ENCODE results near the gene LRIG3. TPM values are rescaled to one million over a fixed set of nuclear protein-coding genes. Genes with fewer than 3 reads are reported as not detected.

The LRIG3 gene
- total and polyA plus RNA-seq, 2 of the 8 experiments (the other 6 are each of a cell fraction or from before 2014, with no cell fraction given) = 6.5 to 9.1 TPM

DNA sequence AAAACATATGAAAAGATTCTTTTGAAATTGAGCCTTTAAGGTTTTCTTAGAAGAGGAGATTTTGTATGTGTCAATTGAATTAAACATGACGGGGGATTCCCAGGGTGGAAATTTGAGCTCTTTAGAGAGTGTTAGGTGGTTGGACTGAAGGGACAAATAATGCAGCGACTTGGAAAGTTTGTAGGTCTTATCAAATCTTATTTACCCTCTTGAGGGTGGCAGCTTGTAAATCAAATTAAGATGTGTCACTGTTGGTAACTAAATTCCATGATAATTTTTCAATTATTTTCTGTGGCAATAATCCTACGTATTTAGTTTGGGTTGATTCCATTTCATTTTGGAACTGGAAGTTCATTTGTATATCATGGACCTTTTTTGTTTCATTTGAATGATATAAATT, 33.7 kb upstream of the LRIG3 start (continued):
- TF ChIP-seq, protein P1, sequence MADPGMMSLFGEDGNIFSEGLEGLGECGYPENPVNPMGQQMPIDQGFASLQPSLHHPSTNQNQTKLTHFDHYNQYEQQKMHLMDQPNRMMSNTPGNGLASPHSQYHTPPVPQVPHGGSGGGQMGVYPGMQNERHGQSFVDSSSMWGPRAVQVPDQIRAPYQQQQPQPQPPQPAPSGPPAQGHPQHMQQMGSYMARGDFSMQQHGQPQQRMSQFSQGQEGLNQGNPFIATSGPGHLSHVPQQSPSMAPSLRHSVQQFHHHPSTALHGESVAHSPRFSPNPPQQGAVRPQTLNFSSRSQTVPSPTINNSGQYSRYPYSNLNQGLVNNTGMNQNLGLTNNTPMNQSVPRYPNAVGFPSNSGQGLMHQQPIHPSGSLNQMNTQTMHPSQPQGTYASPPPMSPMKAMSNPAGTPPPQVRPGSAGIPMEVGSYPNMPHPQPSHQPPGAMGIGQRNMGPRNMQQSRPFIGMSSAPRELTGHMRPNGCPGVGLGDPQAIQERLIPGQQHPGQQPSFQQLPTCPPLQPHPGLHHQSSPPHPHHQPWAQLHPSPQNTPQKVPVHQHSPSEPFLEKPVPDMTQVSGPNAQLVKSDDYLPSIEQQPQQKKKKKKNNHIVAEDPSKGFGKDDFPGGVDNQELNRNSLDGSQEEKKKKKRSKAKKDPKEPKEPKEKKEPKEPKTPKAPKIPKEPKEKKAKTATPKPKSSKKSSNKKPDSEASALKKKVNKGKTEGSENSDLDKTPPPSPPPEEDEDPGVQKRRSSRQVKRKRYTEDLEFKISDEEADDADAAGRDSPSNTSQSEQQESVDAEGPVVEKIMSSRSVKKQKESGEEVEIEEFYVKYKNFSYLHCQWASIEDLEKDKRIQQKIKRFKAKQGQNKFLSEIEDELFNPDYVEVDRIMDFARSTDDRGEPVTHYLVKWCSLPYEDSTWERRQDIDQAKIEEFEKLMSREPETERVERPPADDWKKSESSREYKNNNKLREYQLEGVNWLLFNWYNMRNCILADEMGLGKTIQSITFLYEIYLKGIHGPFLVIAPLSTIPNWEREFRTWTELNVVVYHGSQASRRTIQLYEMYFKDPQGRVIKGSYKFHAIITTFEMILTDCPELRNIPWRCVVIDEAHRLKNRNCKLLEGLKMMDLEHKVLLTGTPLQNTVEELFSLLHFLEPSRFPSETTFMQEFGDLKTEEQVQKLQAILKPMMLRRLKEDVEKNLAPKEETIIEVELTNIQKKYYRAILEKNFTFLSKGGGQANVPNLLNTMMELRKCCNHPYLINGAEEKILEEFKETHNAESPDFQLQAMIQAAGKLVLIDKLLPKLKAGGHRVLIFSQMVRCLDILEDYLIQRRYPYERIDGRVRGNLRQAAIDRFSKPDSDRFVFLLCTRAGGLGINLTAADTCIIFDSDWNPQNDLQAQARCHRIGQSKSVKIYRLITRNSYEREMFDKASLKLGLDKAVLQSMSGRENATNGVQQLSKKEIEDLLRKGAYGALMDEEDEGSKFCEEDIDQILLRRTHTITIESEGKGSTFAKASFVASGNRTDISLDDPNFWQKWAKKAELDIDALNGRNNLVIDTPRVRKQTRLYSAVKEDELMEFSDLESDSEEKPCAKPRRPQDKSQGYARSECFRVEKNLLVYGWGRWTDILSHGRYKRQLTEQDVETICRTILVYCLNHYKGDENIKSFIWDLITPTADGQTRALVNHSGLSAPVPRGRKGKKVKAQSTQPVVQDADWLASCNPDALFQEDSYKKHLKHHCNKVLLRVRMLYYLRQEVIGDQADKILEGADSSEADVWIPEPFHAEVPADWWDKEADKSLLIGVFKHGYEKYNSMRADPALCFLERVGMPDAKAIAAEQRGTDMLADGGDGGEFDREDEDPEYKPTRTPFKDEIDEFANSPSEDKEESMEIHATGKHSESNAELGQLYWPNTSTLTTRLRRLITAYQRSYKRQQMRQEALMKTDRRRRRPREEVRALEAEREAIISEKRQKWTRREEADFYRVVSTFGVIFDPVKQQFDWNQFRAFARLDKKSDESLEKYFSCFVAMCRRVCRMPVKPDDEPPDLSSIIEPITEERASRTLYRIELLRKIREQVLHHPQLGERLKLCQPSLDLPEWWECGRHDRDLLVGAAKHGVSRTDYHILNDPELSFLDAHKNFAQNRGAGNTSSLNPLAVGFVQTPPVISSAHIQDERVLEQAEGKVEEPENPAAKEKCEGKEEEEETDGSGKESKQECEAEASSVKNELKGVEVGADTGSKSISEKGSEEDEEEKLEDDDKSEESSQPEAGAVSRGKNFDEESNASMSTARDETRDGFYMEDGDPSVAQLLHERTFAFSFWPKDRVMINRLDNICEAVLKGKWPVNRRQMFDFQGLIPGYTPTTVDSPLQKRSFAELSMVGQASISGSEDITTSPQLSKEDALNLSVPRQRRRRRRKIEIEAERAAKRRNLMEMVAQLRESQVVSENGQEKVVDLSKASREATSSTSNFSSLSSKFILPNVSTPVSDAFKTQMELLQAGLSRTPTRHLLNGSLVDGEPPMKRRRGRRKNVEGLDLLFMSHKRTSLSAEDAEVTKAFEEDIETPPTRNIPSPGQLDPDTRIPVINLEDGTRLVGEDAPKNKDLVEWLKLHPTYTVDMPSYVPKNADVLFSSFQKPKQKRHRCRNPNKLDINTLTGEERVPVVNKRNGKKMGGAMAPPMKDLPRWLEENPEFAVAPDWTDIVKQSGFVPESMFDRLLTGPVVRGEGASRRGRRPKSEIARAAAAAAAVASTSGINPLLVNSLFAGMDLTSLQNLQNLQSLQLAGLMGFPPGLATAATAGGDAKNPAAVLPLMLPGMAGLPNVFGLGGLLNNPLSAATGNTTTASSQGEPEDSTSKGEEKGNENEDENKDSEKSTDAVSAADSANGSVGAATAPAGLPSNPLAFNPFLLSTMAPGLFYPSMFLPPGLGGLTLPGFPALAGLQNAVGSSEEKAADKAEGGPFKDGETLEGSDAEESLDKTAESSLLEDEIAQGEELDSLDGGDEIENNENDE (IDR thresholded peaks at IDR 0.05; ENCODE audit: insufficient replicate concordance, low read length) = no peak
- TF ChIP-seq JUN (IDR thresholded peaks at IDR 0.05; ENCODE audit: low read depth, low read length) (no peak), SRF (IDR thresholded peaks at IDR 0.05; ENCODE audit: low read depth, low read length) (no peak), CBX8 (IDR thresholded peaks at IDR 0.05; ENCODE audit: borderline replicate concordance, low read depth, low read length) (no peak), HDAC2 (IDR thresholded peaks at IDR 0.05; ENCODE audit: borderline replicate concordance in 1 of 2, low read depth in 2 of 2, low read length in 2 of 2) (no peak), RBBP5 (IDR thresholded peaks at IDR 0.05; ENCODE audit: borderline replicate concordance, low read depth, low read length) (no peak)
- TF ChIP-seq, protein P2, sequence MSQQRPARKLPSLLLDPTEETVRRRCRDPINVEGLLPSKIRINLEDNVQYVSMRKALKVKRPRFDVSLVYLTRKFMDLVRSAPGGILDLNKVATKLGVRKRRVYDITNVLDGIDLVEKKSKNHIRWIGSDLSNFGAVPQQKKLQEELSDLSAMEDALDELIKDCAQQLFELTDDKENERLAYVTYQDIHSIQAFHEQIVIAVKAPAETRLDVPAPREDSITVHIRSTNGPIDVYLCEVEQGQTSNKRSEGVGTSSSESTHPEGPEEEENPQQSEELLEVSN (IDR thresholded peaks at IDR 0.05) = no peak
- TF ChIP-seq, protein P3, sequence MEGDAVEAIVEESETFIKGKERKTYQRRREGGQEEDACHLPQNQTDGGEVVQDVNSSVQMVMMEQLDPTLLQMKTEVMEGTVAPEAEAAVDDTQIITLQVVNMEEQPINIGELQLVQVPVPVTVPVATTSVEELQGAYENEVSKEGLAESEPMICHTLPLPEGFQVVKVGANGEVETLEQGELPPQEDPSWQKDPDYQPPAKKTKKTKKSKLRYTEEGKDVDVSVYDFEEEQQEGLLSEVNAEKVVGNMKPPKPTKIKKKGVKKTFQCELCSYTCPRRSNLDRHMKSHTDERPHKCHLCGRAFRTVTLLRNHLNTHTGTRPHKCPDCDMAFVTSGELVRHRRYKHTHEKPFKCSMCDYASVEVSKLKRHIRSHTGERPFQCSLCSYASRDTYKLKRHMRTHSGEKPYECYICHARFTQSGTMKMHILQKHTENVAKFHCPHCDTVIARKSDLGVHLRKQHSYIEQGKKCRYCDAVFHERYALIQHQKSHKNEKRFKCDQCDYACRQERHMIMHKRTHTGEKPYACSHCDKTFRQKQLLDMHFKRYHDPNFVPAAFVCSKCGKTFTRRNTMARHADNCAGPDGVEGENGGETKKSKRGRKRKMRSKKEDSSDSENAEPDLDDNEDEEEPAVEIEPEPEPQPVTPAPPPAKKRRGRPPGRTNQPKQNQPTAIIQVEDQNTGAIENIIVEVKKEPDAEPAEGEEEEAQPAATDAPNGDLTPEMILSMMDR (IDR thresholded peaks at IDR 0.05; ENCODE audit: control extremely low read depth in 1 of 3, insufficient read depth in 1 of 3, low read depth in 1 of 3, low read length in 3 of 3) = no peak
